ENCODE data around the gene ANKFY1. TPM values are rescaled to one million over a fixed set of nuclear protein-coding genes. Genes with fewer than 3 reads are reported as not detected.

The ANKFY1 gene
- total RNA-seq, 1 experiment from 2014 or later: 63.2 TPM

- Histone ChIP-seq H3K36me3 (ENCODE audit: insufficient read depth, low read length, poor library complexity, severe bottlenecking) (peaks cover 12% of the 10 kb centered on the region), H3K4me3 (ENCODE audit: low read depth, low read length, poor library complexity, severe bottlenecking) (no peak overlapping the region), H3K9me3 (ENCODE audit: low read depth, low read length, poor library complexity, severe bottlenecking) (no peaks in the 10 kb centered on the region), H3K27ac (ENCODE audit: low read depth, low read length, poor library complexity, severe bottlenecking) (no peak overlapping the region), H3K27me3 (replicated peaks; ENCODE audit: insufficient read depth, low read depth, low read length, poor library complexity) (no peaks in the 10 kb centered on the region), H3K4me1 (ENCODE audit: insufficient read depth, low read length, poor library complexity, severe bottlenecking) (no peaks in the 10 kb centered on the region)
- intact Hi-C loops (cut with micrococcal nuclease; ENCODE audit: unreplicated experiment): no loop called here
- POLR2A ChIA-PET (ENCODE audit: low non-redundant PET): no interaction called here
- CTCF ChIA-PET: no interaction called here
- no TSS peak for BruUV-seq (replicated peaks)
- DNase-seq (ENCODE audit: low spot score): no peak
- TF ChIP-seq EZH2 (IDR thresholded peaks at IDR 0.05; ENCODE audit: borderline replicate concordance, low read depth, low read length, poor library complexity, severe bottlenecking): no peak
- TF ChIP-seq, protein P1, sequence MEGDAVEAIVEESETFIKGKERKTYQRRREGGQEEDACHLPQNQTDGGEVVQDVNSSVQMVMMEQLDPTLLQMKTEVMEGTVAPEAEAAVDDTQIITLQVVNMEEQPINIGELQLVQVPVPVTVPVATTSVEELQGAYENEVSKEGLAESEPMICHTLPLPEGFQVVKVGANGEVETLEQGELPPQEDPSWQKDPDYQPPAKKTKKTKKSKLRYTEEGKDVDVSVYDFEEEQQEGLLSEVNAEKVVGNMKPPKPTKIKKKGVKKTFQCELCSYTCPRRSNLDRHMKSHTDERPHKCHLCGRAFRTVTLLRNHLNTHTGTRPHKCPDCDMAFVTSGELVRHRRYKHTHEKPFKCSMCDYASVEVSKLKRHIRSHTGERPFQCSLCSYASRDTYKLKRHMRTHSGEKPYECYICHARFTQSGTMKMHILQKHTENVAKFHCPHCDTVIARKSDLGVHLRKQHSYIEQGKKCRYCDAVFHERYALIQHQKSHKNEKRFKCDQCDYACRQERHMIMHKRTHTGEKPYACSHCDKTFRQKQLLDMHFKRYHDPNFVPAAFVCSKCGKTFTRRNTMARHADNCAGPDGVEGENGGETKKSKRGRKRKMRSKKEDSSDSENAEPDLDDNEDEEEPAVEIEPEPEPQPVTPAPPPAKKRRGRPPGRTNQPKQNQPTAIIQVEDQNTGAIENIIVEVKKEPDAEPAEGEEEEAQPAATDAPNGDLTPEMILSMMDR (conservative IDR thresholded peaks at IDR 0.05; ENCODE audit: low read depth, low read length): no peak
These were observed 29.8 kb upstream of the ANKFY1 start for GRCh38 chr17:4293572-4293971.

DNA sequence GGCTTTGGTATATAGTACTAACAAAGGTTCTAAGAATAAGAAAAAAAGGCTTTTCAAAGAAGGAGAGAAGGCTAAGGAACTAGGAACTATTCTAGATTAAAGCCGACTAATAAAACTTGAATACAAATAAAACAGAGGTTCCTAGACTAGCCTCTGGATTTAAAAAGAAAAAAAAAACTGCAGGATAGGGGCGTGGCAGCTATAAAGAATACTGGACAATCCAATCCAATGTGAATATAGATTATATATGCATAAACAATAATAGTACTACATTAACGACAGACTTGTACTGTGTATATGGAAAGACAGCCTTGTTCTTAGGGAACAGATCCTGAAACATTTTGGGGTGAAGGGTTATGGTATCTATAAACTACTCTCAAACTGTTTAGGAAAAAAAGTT lies 23.9 kb upstream of the ANKFY1 start:
- CTCF ChIA-PET: no interaction called here
- TF ChIP-seq, protein P1 (conservative IDR thresholded peaks at IDR 0.05; ENCODE audit: low read depth, low read length): no peak
- no peak for TF ChIP-seq EZH2 (IDR thresholded peaks at IDR 0.05; ENCODE audit: borderline replicate concordance, low read depth, low read length, poor library complexity, severe bottlenecking)
- H3K9me3 ChIP-seq (ENCODE audit: low read depth, low read length, poor library complexity, severe bottlenecking): no peaks in the 10 kb centered on the region
- H3K36me3 ChIP-seq (ENCODE audit: insufficient read depth, low read length, poor library complexity, severe bottlenecking): peaks cover 17% of the 10 kb centered on the region
- POLR2A ChIA-PET (ENCODE audit: low non-redundant PET): no interaction called here
- H3K27me3 ChIP-seq (replicated peaks; ENCODE audit: insufficient read depth, low read depth, low read length, poor library complexity): no peaks in the 10 kb centered on the region
- no TSS peak for BruUV-seq (replicated peaks)
- intact Hi-C loops (cut with micrococcal nuclease; ENCODE audit: unreplicated experiment): no loop called here
- no peak overlapping the region for H3K4me3 ChIP-seq (ENCODE audit: low read depth, low read length, poor library complexity, severe bottlenecking)
- H3K27ac ChIP-seq (ENCODE audit: low read depth, low read length, poor library complexity, severe bottlenecking): no peak overlapping the region
- DNase-seq (ENCODE audit: low spot score): no peak
- no peaks in the 10 kb centered on the region for H3K4me1 ChIP-seq (ENCODE audit: insufficient read depth, low read length, poor library complexity, severe bottlenecking)

DNA sequence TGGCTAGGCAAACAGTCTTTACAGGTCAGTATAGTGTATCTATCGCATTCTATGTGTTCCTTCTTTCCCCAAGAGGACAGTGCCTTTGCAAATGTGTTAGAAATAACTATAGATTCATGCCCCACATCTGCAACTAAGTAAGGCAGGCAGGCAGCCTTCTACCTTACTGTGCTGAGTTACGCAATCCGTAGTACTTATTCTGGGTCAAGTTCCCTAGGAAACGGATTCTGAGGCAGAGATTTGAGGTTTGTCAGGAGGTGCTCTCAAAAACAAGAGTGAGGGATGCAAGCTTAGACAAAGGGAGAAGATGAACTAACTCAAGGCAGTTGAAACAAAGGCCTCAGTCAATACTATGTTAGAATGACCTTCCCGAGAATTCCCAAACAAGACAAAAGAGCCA lies 12.7 kb upstream of the ANKFY1 start:
- ChIA-PET CTCF (no interaction called here), POLR2A (ENCODE audit: low non-redundant PET) (no interaction called here)
- no peak for DNase-seq (ENCODE audit: low spot score)
- no peaks in the 10 kb centered on the region for H3K9me3 ChIP-seq (ENCODE audit: low read depth, low read length, poor library complexity, severe bottlenecking)
- peaks cover 6% of the 10 kb centered on the region for H3K4me1 ChIP-seq (ENCODE audit: insufficient read depth, low read length, poor library complexity, severe bottlenecking)
- H3K27me3 ChIP-seq (replicated peaks; ENCODE audit: insufficient read depth, low read depth, low read length, poor library complexity): no peaks in the 10 kb centered on the region
- TF ChIP-seq, protein P1 (conservative IDR thresholded peaks at IDR 0.05; ENCODE audit: low read depth, low read length): no peak
- no peak for TF ChIP-seq EZH2 (IDR thresholded peaks at IDR 0.05; ENCODE audit: borderline replicate concordance, low read depth, low read length, poor library complexity, severe bottlenecking)
- BruUV-seq (replicated peaks): no TSS peak
- H3K36me3 ChIP-seq (ENCODE audit: insufficient read depth, low read length, poor library complexity, severe bottlenecking): peaks cover 18% of the 10 kb centered on the region
- no peak overlapping the region for H3K4me3 ChIP-seq (ENCODE audit: low read depth, low read length, poor library complexity, severe bottlenecking)
- intact Hi-C loops (cut with micrococcal nuclease; ENCODE audit: unreplicated experiment): no loop called here
- H3K27ac ChIP-seq (ENCODE audit: low read depth, low read length, poor library complexity, severe bottlenecking): no peak overlapping the region

Measured in A673 (cell line).